ENCODE results near the gene POLR2F.
"Not testable (repeated sequence)": the region's sequence is repeated elsewhere in the genome, so short reads cannot be mapped to it uniquely, and the experiment has no call there.

Gene POLR2F

DNA sequence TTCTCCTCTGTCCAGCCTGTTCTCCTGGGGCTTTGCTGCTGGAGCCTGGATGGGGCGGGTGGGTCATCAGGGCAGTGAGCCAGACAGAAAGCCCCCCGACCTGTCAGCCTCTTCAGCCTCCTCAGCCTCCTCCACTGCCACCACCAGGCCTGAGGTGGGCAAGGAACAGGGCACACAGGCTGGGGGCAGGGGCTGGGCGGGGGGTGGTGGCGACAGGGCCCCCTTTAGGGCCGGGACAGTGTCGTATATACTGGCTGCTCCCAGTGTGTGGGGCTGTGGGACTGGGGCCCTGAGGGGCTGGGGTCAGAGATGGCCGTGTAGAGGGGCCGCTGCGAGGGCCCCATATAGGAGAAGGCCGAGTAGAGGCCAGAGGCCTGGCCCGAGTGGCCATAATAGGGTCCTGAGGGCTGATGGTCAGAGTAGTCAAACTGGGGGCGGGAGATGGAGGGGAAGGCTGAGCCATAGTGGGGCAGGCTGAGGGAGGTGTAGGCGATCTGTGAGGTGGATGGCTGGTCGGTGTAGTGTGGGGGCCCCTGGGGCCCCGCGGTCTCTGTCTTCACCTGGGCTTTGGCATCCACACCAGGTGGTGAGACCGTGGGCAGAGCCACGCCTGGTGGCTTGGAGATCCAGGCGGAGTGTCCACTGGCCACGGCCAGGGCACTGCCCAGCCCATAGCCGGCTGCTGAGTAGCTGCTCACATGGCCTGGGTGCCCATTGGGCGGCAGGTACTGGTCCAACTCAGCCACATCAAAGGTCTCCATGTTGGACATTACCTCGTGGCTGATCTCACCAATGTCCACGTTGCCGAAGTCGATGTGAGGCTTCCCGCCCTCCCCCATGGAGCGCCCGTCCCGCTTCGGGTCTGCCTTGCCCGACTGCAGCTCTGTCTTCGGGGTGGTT is 20.0 kb downstream of the POLR2F start:
- no peaks in the 10 kb centered on the region for H3K36me3 ChIP-seq (ENCODE audit: low read depth)
- no peak overlapping the region for H3K4me3 ChIP-seq (ENCODE audit: severe bottlenecking)
- ATAC-seq (ENCODE audit: low read depth) = no peak
- no peak for DNase-seq (ENCODE audit: low spot score)
- no peaks in the 10 kb centered on the region for H3K4me1 ChIP-seq (ENCODE audit: insufficient read depth, poor library complexity, severe bottlenecking)
- TF ChIP-seq, protein P1, sequence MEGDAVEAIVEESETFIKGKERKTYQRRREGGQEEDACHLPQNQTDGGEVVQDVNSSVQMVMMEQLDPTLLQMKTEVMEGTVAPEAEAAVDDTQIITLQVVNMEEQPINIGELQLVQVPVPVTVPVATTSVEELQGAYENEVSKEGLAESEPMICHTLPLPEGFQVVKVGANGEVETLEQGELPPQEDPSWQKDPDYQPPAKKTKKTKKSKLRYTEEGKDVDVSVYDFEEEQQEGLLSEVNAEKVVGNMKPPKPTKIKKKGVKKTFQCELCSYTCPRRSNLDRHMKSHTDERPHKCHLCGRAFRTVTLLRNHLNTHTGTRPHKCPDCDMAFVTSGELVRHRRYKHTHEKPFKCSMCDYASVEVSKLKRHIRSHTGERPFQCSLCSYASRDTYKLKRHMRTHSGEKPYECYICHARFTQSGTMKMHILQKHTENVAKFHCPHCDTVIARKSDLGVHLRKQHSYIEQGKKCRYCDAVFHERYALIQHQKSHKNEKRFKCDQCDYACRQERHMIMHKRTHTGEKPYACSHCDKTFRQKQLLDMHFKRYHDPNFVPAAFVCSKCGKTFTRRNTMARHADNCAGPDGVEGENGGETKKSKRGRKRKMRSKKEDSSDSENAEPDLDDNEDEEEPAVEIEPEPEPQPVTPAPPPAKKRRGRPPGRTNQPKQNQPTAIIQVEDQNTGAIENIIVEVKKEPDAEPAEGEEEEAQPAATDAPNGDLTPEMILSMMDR (IDR thresholded peaks at IDR 0.05; ENCODE audit: poor library complexity, severe bottlenecking) = no peak
- no peaks in the 10 kb centered on the region for H3K27me3 ChIP-seq (ENCODE audit: insufficient read depth, poor library complexity, severe bottlenecking)
- H3K9me3 ChIP-seq (ENCODE audit: severe bottlenecking) = no peaks in the 10 kb centered on the region
- no peak overlapping the region for H3K27ac ChIP-seq (ENCODE audit: poor library complexity, severe bottlenecking)

DNA sequence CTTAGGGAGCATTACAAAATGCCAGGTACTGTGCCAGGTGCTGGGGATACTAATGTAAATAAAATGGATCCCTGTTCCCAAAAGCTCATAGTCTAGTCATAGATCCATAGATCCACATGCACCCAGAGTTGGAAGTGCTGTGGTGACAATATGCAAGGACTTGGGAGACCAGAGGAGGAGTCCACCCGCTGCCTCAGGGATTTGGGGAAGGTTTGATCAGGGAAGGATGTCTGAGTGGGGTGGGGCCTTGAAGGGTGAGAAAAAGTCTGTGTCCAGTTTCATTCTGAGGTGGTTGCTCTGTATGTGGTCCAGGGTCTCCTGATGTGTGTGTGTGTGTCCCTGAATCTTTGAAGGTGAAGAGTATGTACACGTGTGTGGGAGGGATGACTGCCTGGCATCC is 21.7 kb downstream of the POLR2F start:
- no peaks in the 10 kb centered on the region for H3K4me1 ChIP-seq (ENCODE audit: insufficient read depth, poor library complexity, severe bottlenecking)
- no peaks in the 10 kb centered on the region for H3K36me3 ChIP-seq (ENCODE audit: low read depth)
- ATAC-seq (ENCODE audit: low read depth) = no peak
- no peaks in the 10 kb centered on the region for H3K27me3 ChIP-seq (ENCODE audit: insufficient read depth, poor library complexity, severe bottlenecking)
- H3K27ac ChIP-seq (ENCODE audit: poor library complexity, severe bottlenecking) = no peak overlapping the region
- TF ChIP-seq, protein P1 (IDR thresholded peaks at IDR 0.05; ENCODE audit: poor library complexity, severe bottlenecking) = no peak
- no peak for DNase-seq (ENCODE audit: low spot score)
- H3K4me3 ChIP-seq (ENCODE audit: severe bottlenecking) = no peak overlapping the region
- H3K9me3 ChIP-seq (ENCODE audit: severe bottlenecking) = no peaks in the 10 kb centered on the region

DNA sequence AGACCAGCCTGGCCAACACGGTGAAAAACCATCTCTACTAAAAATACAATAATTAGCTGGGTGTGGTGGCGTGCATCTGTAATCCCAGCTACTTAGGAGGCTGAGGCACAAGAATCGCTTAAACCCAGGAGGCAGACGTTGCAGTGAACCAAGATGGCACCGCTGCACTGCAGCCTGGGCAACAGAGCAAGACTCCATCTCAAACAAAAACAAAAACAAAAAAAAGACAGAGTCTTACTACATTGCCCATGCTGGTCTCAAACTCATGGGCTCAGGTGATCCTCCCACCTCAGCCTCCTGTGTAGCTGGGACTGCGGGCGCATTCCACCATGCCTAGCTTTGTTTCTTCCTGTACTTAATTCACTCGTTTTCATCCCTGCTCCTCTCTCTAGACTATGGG is 22.5 kb downstream of the POLR2F start:
- ATAC-seq (ENCODE audit: low read depth) = not testable (repeated sequence)

DNA sequence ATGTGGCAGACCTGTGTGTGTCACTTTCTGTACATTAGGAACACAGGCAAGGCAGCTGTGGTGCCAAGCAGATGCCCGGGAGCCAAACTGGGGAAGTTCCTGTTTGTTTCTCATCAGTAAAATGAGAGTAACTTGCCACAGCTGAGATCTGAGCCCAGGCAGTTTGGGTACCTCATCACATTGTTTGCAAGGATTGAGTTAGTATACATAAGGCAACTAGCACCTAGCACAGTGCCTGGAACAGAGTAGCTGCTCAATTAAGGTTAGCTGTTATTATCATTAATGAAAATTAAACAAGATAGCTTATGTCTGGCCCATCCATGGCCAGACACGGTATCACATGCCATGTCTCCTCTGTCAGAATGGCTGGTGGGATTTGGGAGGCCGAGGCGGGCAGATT is 23.0 kb downstream of the POLR2F start:
- Histone ChIP-seq H3K4me3 (ENCODE audit: severe bottlenecking) (no peak overlapping the region), H3K36me3 (ENCODE audit: low read depth) (no peaks in the 10 kb centered on the region), H3K4me1 (ENCODE audit: insufficient read depth, poor library complexity, severe bottlenecking) (no peaks in the 10 kb centered on the region), H3K27ac (ENCODE audit: poor library complexity, severe bottlenecking) (no peak overlapping the region), H3K9me3 (ENCODE audit: severe bottlenecking) (no peaks in the 10 kb centered on the region), H3K27me3 (ENCODE audit: insufficient read depth, poor library complexity, severe bottlenecking) (no peaks in the 10 kb centered on the region)
- ATAC-seq (ENCODE audit: low read depth) (no peak), DNase-seq (ENCODE audit: low spot score) (no peak)
- TF ChIP-seq, protein P1 (IDR thresholded peaks at IDR 0.05; ENCODE audit: poor library complexity, severe bottlenecking) = no peak

More for the DNA sequence above, 22.5 kb downstream of the POLR2F start:
- not testable (repeated sequence) for H3K27ac ChIP-seq (ENCODE audit: poor library complexity, severe bottlenecking); H3K4me1 ChIP-seq (ENCODE audit: insufficient read depth, poor library complexity, severe bottlenecking); H3K36me3 ChIP-seq (ENCODE audit: low read depth); H3K4me3 ChIP-seq (ENCODE audit: severe bottlenecking); DNase-seq (ENCODE audit: low spot score); H3K27me3 ChIP-seq (ENCODE audit: insufficient read depth, poor library complexity, severe bottlenecking); H3K9me3 ChIP-seq (ENCODE audit: severe bottlenecking)

DNA sequence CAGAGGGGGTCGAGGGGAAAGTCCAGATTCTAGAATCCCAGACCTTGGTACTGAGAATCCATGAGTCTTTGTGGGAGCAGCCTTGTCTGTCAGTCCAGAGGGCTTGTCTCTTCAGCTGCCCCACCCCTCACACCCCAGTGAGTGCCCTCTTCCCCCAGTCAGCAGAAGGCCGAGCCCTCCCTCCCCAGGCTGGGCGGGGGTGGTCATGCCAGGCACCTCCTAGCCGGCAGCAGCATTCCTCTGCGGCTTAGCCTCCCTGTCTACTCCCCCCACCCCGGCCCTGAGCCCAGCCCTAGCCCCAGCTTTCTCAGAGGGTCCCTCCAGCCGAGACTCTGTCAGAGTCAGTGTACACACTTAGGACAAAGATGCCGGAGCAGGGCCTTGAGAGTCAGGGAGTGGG is 26.3 kb downstream of the POLR2F start:
- no peak for ATAC-seq (ENCODE audit: low read depth)
- DNase-seq (ENCODE audit: low spot score) = no peak
- no peak overlapping the region for H3K27ac ChIP-seq (ENCODE audit: poor library complexity, severe bottlenecking)
- H3K36me3 ChIP-seq (ENCODE audit: low read depth) = no peaks in the 10 kb centered on the region
- TF ChIP-seq, protein P1 (IDR thresholded peaks at IDR 0.05; ENCODE audit: poor library complexity, severe bottlenecking) = no peak
- no peaks in the 10 kb centered on the region for H3K27me3 ChIP-seq (ENCODE audit: insufficient read depth, poor library complexity, severe bottlenecking)
- no peak overlapping the region for H3K4me3 ChIP-seq (ENCODE audit: severe bottlenecking)
- H3K9me3 ChIP-seq (ENCODE audit: severe bottlenecking) = no peaks in the 10 kb centered on the region
- H3K4me1 ChIP-seq (ENCODE audit: insufficient read depth, poor library complexity, severe bottlenecking) = no peaks in the 10 kb centered on the region

Data from RWPE2 (cell line).